K562 (cell line): ENCODE measurements around the gene HUNK. TPM values are rescaled to one million over a fixed set of nuclear protein-coding genes. Genes with fewer than 3 reads are reported as not detected.

Source experiments
- CBFB ChIP-seq: sonication (generic); formaldehyde crosslinking; IDR thresholded peaks from 2 replicates; pipeline ENCODE4 v1.4.0; 2020; ENCODE audit warnings: mild to moderate bottlenecking, missing genetic modification reagents
- CHD2 ChIP-seq: IDR thresholded peaks from 2 replicates; pipeline ENCODE4 v1.6.1; 2011; ENCODE audit warnings: low read depth, low read length
- CHD7 ChIP-seq: fragments of 200-600 bp; sonication (generic); IDR thresholded peaks from one replicate; pipeline ENCODE4 v1.6.1; 2012; ENCODE audit warnings: mild to moderate bottlenecking, low read depth, low read length, inconsistent platforms
- ERF ChIP-seq: fragments of 450-650 bp; formaldehyde crosslinking; IDR thresholded peaks from 2 replicates; pipeline ENCODE4 v1.4.0; 2020; ENCODE audit warnings: mild to moderate bottlenecking, mixed read lengths
- HOMEZ ChIP-seq: fragments of 250-450 bp; sonication (Bioruptor Pico); IDR thresholded peaks from 2 replicates; pipeline ENCODE4 v1.4.0; 2020; ENCODE audit warnings: mild to moderate bottlenecking, moderate library complexity
- MITF ChIP-seq: IDR thresholded peaks from 2 replicates; pipeline ENCODE4 v1.6.1; 2014; ENCODE audit warnings: antibody characterized with exemption
- NR3C1 ChIP-seq: sonication (generic); formaldehyde crosslinking; IDR thresholded peaks from 2 replicates; pipeline ENCODE4 v1.8.1; 2022; ENCODE audit warnings: missing genetic modification reagents
- POLR2B ChIP-seq: fragments of 450-650 bp; IDR thresholded peaks from 2 replicates; pipeline ENCODE4 v1.6.1; 2018; ENCODE audit warnings: low read depth; ENCODE audit not compliant: partially characterized antibody
- RAD21 ChIP-seq, 2 experiments: fragments of 250-450 bp in 1 of 2; fragments of 450-650 bp in 1 of 2; sonication (Bioruptor Pico) in 1 of 2; formaldehyde crosslinking in 1 of 2; IDR thresholded peaks in 1 of 2; conservative IDR thresholded peaks in 1 of 2; 2 replicates each; pipeline versions ENCODE4 v1.4.0 to v1.8.0; 2020 to 2022; ENCODE audit warnings: mild to moderate bottlenecking in 2 of 2, moderate library complexity in 1 of 2
- ZNF124 ChIP-seq: sonication (generic); formaldehyde crosslinking; IDR thresholded peaks from 2 replicates; pipeline ENCODE4 v1.8.1; 2022; ENCODE audit warnings: missing genetic modification reagents
- polyA plus RNA-seq, 8 experiments: library from polyadenylated mRNA; depleted of rRNA in 4 of 8; stranded (reverse) in 5 of 8; unstranded in 3 of 8; fragments of >200 nt; fragmentation: Nextera tagmentation in 2 of 8; fragmentation: Illumina TruSeq in 1 of 8; extraction: Ambion mirVana in 2 of 8; extraction: Trizol in 1 of 8; gene quantifications; 2 replicates each; pipeline versions ENCODE4 v1.2.1 to v1.2.3, GENCODE V29; 2011 to 2014; ENCODE audit warnings: inconsistent platforms in 1 of 8, missing spikeins in 1 of 8
- total RNA-seq, 7 experiments: library from RNA; depleted of rRNA in 6 of 7; stranded (reverse); fragments of >200 nt in 6 of 7; fragmentation: Illumina TruSeq in 2 of 7; extraction: Trizol in 2 of 7; gene quantifications; 2 replicates each; pipeline versions ENCODE4 v1.2.1 to v1.2.3, GENCODE V29; 2011 to 2021; ENCODE audit warnings: low replicate concordance in 1 of 7

HUNK gene
- total and polyA plus RNA-seq, 9 of the 15 experiments (the other 6 are each of a cell fraction or from before 2014, with no cell fraction given), result not detected

GRCh38 chr21:31993826-31994825 lies 121.3 kb downstream of the HUNK start (continued):
- TF ChIP-seq MITF (no peak), POLR2B (no peak), CHD7 (no peak), NR3C1 (CRISPR knock-in tag) (no peak), RAD21 (CRISPR knock-in tag; conservative IDR thresholded peaks at IDR 0.05 in 1 of 2, IDR thresholded peaks at IDR 0.05 in 1 of 2) (no peak), ZNF124 (CRISPR knock-in tag) (no peak), CBFB (CRISPR knock-in tag) (no peak), HOMEZ (CRISPR knock-in tag) (no peak), ERF (no peak), CHD2 (no peak)
